Keratinocyte (primary cell): Measurements from ENCODE around the gene NYNRIN.

Experiments used
- EZH2 ChIP-seq: IDR thresholded peaks from one replicate; pipeline ENCODE4 v1.6.1; 2012; ENCODE audit warnings: inconsistent platforms, mild to moderate bottlenecking, low read length, moderate library complexity
- TF ChIP-seq, protein P1 (sequence below), 3 experiments: IDR thresholded peaks in 1 of 3; conservative IDR thresholded peaks in 1 of 3; optimal IDR thresholded peaks in 1 of 3; 2 replicates in 2 of 3; 3 replicates in 1 of 3; pipeline versions ENCODE3 to v1.5.1; 2011; ENCODE audit warnings: low read length in 3 of 3, mild to moderate bottlenecking in 3 of 3, moderate library complexity in 2 of 3, control low read depth in 1 of 3, inconsistent platforms in 1 of 3; ENCODE audit not compliant: insufficient read depth in 2 of 3; ENCODE audit errors: extremely low read depth in 1 of 3

DNA sequence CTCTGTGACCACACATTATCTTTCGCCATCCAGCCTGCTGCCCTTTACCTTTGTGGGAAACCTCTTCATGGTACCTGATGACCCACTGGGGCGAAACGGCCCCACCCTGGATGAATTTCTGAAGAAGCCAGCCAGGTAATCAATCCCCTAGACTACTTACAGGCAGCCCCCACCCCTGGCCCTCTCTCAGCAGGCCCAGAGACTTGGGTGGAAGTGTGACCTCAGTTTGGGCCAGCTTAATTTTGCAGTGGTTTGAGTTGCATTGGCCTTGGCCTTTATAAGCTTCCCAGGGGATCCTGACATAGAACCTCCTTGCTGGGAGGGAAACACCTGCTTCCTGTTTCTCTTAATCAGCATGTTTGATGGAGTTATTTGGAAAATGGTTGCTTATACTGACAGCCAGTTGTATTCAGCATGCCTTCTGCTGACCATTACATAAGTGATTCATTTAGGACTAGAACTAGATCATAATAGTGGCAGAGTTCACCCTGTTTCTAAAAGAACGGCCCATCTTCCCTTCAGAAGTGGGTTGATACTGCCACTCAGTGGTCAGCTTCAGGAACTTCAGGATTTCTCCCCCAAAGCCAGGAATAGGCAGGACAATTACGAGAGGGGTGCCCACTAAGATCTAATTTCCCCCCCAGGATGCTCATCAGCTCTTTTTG lies 37.7 kb downstream of the NYNRIN start:
- TF ChIP-seq, protein P1, sequence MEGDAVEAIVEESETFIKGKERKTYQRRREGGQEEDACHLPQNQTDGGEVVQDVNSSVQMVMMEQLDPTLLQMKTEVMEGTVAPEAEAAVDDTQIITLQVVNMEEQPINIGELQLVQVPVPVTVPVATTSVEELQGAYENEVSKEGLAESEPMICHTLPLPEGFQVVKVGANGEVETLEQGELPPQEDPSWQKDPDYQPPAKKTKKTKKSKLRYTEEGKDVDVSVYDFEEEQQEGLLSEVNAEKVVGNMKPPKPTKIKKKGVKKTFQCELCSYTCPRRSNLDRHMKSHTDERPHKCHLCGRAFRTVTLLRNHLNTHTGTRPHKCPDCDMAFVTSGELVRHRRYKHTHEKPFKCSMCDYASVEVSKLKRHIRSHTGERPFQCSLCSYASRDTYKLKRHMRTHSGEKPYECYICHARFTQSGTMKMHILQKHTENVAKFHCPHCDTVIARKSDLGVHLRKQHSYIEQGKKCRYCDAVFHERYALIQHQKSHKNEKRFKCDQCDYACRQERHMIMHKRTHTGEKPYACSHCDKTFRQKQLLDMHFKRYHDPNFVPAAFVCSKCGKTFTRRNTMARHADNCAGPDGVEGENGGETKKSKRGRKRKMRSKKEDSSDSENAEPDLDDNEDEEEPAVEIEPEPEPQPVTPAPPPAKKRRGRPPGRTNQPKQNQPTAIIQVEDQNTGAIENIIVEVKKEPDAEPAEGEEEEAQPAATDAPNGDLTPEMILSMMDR (optimal IDR thresholded peaks at IDR 0.05 in 1 of 3, IDR thresholded peaks at IDR 0.05 in 1 of 3, conservative IDR thresholded peaks at IDR 0.05 in 1 of 3; ENCODE audit: extremely low read depth in 1 of 3, insufficient read depth in 2 of 3, low read length in 3 of 3) = peak; percentile 54 to 83 (median 66)
- no peak for TF ChIP-seq EZH2
